Neural crest cell (in vitro differentiated cells): Measurements from ENCODE around the gene CDC45. TPM values are rescaled to one million over a fixed set of nuclear protein-coding genes. Genes with fewer than 3 reads are reported as not detected.

Experiments used
- DNase-seq: peaks from one replicate; pipeline ENCODE4 v3.0.0; 2021; ENCODE audit warnings: low read depth, mixed read lengths, low spot score
- H3K27ac Mint-ChIP-seq: one replicate; pipeline ENCODE4 v1.8.0; 2021; ENCODE audit warnings: mild to moderate bottlenecking, mixed read lengths; ENCODE audit not compliant: unreplicated experiment
- H3K27me3 Mint-ChIP-seq: 2 replicates; pipeline ENCODE4 v1.8.0; 2021; ENCODE audit warnings: low read depth, mild to moderate bottlenecking, mixed read lengths
- H3K36me3 Mint-ChIP-seq: 2 replicates; pipeline ENCODE4 v1.8.0; 2021; ENCODE audit warnings: low read depth, mild to moderate bottlenecking, mixed read lengths
- H3K4me1 Mint-ChIP-seq: 2 replicates; pipeline ENCODE4 v1.8.0; 2021; ENCODE audit warnings: mixed read lengths
- H3K4me3 Mint-ChIP-seq: one replicate; pipeline ENCODE4 v1.8.0; 2021; ENCODE audit warnings: mild to moderate bottlenecking, mixed read lengths
- H3K9me3 Mint-ChIP-seq: 2 replicates; pipeline ENCODE4 v1.8.0; 2021; ENCODE audit warnings: mixed read lengths
- total RNA-seq: library from RNA; stranded (reverse); gene quantifications from 2 replicates; pipeline ENCODE4 v1.2.1, GENCODE V29; 2021
- TF ChIP-seq, protein P1 (sequence below): fragments of 200-600 bp; sonication (generic); conservative IDR thresholded peaks from 2 replicates; pipeline ENCODE4 v1.5.0; 2021; ENCODE audit warnings: antibody characterized with exemption, mild to moderate bottlenecking

Gene CDC45
- total RNA-seq, 1 donor from 2014 or later, result 49.8 TPM

DNA sequence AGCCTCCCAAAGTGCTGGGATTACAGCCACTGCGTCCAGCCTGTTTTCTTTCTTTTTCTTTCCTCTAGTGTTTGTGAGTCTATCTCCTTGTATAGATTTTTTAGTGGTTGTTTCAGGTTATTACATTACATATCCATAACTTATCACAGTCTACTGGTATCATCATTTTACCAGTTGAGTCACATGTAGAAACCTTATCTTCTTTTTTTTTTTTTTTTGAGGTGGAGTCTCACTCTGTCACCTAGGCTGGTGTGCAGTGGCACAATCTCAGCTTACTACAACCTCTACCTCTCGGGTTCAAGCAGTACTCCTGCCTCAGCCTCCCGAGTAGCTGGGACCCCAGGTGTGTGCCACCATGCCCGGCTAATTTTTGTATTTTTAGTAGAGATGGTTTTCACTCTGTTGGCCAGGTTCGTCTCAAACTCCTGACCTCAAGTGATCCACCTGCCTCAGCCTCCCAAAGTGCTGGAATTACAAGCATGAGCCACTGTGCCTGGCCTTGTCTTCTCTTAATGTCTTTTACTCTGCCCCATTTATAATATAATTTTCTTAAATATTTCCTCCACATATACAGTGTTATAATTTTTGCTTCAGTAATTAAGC lies 11.0 kb downstream of the CDC45 start:
- Mint-ChIP-seq H3K9me3 (no peaks in the 10 kb centered on the region), H3K27me3 (no peaks in the 10 kb centered on the region), H3K27ac (no peak overlapping the region), H3K36me3 (peaks cover 3% of the 10 kb centered on the region), H3K4me3 (no peak overlapping the region), H3K4me1 (no peaks in the 10 kb centered on the region)
- TF ChIP-seq, protein P1, sequence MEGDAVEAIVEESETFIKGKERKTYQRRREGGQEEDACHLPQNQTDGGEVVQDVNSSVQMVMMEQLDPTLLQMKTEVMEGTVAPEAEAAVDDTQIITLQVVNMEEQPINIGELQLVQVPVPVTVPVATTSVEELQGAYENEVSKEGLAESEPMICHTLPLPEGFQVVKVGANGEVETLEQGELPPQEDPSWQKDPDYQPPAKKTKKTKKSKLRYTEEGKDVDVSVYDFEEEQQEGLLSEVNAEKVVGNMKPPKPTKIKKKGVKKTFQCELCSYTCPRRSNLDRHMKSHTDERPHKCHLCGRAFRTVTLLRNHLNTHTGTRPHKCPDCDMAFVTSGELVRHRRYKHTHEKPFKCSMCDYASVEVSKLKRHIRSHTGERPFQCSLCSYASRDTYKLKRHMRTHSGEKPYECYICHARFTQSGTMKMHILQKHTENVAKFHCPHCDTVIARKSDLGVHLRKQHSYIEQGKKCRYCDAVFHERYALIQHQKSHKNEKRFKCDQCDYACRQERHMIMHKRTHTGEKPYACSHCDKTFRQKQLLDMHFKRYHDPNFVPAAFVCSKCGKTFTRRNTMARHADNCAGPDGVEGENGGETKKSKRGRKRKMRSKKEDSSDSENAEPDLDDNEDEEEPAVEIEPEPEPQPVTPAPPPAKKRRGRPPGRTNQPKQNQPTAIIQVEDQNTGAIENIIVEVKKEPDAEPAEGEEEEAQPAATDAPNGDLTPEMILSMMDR, result no peak
- DNase-seq, result no peak

DNA sequence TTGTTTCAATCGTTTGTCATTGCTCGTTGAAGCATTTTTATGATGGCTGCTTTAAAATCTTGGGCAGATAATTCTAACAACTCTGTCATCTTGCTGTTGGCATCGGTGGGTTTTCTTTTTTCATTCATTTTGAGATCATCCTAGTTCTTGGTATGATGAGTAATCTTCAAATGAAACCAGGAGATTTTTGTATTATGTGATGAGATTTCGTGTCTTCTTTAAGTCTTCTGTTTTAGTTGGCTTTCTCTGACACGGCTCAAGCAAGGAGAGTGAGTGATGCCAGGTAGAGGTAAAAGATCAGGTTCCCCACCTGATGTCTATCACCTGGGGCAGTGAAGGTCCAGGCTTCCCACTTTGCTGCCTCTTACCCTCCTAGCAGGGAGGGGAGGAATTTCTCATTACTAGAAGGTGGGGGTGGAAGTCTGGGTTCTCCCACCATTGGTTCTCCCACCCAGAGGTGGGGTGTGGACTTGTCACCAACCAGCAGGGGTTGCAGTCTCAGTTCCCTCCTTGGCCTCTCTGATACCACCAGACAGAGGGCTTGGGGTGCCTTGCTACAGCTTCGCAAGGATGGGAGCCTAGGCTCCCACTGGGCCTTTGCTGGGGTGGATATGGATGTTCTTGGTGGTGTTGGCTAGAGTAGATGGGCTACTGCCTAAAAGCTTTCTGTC lies 12.9 kb downstream of the CDC45 start:
- Mint-ChIP-seq H3K4me3 (no peak overlapping the region), H3K9me3 (no peaks in the 10 kb centered on the region), H3K36me3 (no peaks in the 10 kb centered on the region), H3K27ac (no peak overlapping the region), H3K27me3 (no peaks in the 10 kb centered on the region), H3K4me1 (no peaks in the 10 kb centered on the region)
- TF ChIP-seq, protein P1, result no peak
- no peak for DNase-seq

DNA sequence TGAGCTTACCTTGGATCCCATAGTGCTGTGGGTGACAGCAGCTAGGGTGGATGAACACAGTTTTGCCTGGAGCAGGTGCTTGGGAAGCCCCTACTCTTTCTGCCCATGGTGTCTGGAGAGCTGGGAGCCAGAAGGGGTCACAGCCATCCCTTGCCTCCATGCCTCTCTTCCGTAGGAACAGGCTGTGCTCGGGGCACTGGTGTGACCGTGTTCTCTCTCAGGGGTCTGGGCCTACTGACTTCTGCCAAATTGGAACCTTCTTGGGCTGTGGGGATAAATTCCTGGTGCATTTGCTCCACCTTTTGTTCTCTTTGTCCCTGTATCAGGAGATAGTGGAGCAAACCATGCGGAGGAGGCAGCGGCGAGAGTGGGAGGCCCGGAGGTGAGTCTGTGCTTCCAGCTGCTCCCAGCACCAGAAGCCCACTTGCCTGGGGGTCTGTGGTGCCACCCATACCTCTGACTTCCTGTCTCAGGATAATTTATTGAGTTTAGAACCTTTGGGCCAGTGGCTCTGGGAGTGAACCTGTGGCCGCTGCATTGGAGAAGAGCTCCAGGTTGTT lies 14.4 kb downstream of the CDC45 start:
- Mint-ChIP-seq H3K4me1 (no peaks in the 10 kb centered on the region), H3K36me3 (no peaks in the 10 kb centered on the region), H3K27ac (no peak overlapping the region), H3K4me3 (no peak overlapping the region), H3K27me3 (no peaks in the 10 kb centered on the region), H3K9me3 (no peaks in the 10 kb centered on the region)
- DNase-seq, result no peak
- TF ChIP-seq, protein P1, result no peak

DNA sequence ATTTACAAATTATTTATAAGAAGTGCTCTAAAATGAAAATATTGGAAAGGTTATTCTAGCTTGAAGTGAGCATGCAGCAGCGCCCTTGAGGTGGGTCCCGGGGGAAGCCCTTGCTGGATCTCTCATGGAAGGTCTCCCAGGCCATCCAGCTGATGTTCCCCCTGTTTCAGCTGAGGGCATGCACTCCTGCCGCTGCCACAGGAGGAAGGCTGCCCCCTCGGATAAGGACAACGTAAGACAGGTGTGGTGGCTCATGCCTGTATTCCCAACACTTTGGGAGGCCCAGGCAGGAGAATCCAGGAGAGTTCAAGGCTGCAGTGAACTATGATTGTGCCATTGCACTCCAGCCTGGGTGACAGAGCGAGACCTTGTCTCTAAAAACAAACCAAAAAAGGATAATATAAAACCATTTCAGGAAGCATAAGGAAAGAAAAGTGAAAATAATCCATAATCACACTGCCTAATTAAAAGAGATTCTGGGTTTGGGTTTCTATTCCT lies 15.0 kb downstream of the CDC45 start:
- H3K9me3 Mint-ChIP-seq, result no peaks in the 10 kb centered on the region
- TF ChIP-seq, protein P1, result no peak

DNA sequence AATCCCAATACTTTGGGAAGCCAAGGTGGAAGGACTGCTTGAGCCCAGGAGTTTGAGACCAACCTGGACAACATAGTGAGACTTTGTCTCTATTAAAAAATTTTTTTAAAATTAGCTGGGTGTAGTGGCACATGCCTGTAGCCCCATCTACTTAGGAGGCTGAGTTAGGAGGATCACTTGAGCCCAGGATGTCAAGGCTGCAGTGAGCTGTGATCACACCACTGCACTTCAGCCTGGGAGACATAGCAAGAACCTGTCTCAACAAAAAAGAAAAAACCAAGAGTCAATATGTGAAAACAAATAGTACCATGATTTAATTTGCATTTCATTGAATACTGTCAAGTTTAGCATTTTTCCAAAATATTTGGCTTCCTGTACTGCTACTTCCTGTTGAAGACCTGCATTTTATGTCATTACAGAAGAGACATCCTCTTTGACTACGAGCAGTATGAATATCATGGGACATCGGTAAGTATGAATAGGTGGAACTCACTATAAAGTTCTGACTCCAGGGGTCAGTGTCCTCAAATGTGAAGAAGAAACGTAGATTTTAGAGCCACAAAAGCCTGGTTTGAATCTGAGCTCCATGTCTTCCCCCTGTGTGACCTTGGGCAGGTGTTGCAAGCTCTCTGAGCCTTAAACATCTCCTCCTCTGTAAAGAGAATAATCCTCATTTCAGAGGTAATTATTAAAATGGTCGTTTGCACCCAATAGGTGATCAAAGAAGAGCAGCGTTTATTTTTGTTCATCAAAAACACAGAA lies 16.0 kb downstream of the CDC45 start:
- no peak overlapping the region for H3K4me3 Mint-ChIP-seq
- TF ChIP-seq, protein P1, result peak; percentile 34
- no peak overlapping the region for H3K27ac Mint-ChIP-seq
- no peaks in the 10 kb centered on the region for H3K27me3 Mint-ChIP-seq
- DNase-seq, result no peak
- no peaks in the 10 kb centered on the region for H3K9me3 Mint-ChIP-seq
- peaks cover 3% of the 10 kb centered on the region for H3K36me3 Mint-ChIP-seq
- no peaks in the 10 kb centered on the region for H3K4me1 Mint-ChIP-seq

More for the DNA sequence above, 15.0 kb downstream of the CDC45 start:
- Mint-ChIP-seq H3K36me3 (no peaks in the 10 kb centered on the region), H3K4me3 (no peak overlapping the region), H3K27ac (no peak overlapping the region), H3K27me3 (no peaks in the 10 kb centered on the region), H3K4me1 (no peaks in the 10 kb centered on the region)
- DNase-seq, result no peak
